ENCODE results near the gene MTNR1A. TPM values are rescaled to one million over a fixed set of nuclear protein-coding genes. Genes with fewer than 3 reads are reported as not detected.
A peak's percentile ranks its signal among the peaks of the same experiment; 100 is the strongest.

MTNR1A gene
- total RNA-seq, 1 donor from 2014 or later, result not detected

DNA sequence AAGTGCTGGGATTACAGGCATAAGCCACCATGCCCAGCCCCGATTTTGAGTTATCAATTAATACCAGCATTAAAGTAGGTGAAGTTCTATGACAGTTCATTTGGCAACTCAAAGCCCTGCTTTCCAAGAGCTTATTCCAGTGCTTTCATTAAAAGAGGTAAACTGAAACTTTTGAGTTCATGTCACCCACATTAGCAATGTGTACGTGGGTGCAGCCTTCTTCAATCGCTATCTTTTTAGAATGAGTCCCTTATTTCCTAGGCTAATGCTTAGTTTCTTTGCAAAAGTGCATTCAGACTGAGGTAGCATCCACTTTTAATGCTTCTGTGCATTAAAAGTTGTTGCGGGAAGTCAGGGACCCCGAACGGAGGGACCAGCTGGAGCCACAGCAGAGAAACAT is 26.1 kb upstream of the MTNR1A start:
- intact Hi-C loops (cut with micrococcal nuclease), result no loop called here
- peaks cover 16% of the 10 kb centered on the region for H3K9me3 ChIP-seq (replicated peaks)
- DNase-seq, result no peak
- H3K27ac ChIP-seq (replicated peaks), result no peak overlapping the region
- no peak overlapping the region for H3K4me3 ChIP-seq
- peaks cover 15% of the 10 kb centered on the region for H3K4me1 ChIP-seq
- TF ChIP-seq, protein P1, sequence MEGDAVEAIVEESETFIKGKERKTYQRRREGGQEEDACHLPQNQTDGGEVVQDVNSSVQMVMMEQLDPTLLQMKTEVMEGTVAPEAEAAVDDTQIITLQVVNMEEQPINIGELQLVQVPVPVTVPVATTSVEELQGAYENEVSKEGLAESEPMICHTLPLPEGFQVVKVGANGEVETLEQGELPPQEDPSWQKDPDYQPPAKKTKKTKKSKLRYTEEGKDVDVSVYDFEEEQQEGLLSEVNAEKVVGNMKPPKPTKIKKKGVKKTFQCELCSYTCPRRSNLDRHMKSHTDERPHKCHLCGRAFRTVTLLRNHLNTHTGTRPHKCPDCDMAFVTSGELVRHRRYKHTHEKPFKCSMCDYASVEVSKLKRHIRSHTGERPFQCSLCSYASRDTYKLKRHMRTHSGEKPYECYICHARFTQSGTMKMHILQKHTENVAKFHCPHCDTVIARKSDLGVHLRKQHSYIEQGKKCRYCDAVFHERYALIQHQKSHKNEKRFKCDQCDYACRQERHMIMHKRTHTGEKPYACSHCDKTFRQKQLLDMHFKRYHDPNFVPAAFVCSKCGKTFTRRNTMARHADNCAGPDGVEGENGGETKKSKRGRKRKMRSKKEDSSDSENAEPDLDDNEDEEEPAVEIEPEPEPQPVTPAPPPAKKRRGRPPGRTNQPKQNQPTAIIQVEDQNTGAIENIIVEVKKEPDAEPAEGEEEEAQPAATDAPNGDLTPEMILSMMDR (IDR thresholded peaks at IDR 0.05; ENCODE audit: borderline replicate concordance), result no peak
- H3K36me3 ChIP-seq, result peaks cover 7% of the 10 kb centered on the region
- no peaks in the 10 kb centered on the region for H3K27me3 ChIP-seq (ENCODE audit: low read depth)

DNA sequence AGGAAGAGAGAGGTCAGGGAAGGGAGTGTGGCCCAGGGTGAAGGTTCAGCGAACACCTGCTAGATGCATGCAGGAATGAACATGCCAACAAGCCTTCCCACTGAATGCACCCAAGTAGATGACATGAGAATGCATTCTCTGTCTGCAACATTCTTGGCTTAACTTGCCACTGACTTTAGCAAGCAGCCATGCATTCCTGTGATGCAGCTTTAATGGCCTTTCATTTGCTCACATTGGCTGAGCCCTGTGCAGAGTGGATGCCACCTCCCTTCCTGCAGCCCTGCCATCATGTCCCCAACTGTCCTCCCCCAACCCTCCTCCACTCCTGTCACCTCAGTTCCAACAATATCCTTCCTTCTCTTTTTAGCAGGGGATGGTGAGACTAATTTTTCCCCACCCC is 25.3 kb upstream of the MTNR1A start:
- peaks cover 7% of the 10 kb centered on the region for H3K4me1 ChIP-seq
- TF ChIP-seq, protein P1 (IDR thresholded peaks at IDR 0.05; ENCODE audit: borderline replicate concordance), result no peak
- DNase-seq, result no peak
- peaks cover 7% of the 10 kb centered on the region for H3K36me3 ChIP-seq
- peaks cover 16% of the 10 kb centered on the region for H3K9me3 ChIP-seq (replicated peaks)
- no peak overlapping the region for H3K4me3 ChIP-seq
- H3K27me3 ChIP-seq (ENCODE audit: low read depth), result no peaks in the 10 kb centered on the region
- intact Hi-C loops (cut with micrococcal nuclease), result no loop called here
- no peak overlapping the region for H3K27ac ChIP-seq (replicated peaks)

DNA sequence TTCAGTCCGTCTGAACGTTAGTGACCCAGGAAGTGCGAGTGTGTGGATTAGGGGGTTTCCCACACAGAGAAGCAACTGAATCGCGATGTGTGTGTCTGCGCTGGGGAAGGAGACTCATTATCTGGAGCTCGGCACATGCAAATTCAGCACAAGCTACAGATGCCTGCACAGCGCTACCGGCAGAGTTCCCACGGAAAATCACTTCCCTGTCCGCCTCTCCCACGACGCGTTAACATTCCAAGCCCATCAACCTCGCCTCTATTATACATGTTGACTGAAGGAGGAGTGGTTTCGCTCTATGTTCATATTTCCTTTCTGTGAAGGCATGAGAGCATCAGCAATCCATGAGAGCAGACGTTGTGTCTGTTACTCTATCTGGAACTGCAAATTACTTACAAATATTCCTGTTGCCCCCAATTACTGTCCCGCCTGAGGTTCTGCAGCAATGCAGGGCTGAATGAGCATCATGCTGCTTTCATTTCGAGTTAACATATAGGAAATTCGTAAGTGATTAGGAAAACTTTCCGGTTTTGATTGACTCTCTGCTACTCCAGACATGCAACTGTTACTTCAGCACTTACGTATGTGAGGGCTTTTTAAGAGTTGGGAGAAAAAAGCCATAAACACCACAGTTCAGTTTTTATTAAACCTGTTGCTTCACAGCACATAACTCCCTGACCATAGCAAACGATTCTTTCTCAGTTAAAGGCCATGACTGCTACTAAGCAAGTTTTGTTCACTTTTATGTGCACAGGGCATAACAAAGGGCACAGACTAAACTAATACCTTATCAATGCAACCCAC is 15.0 kb upstream of the MTNR1A start:
- intact Hi-C loops (cut with micrococcal nuclease), result no loop called here
- Histone ChIP-seq H3K27me3 (ENCODE audit: low read depth) (peaks cover 71% of the 10 kb centered on the region), H3K9me3 (replicated peaks) (no peaks in the 10 kb centered on the region), H3K4me1 (no peaks in the 10 kb centered on the region), H3K4me3 (peak overlapping the region; percentile 43), H3K27ac (replicated peaks) (no peak overlapping the region), H3K36me3 (no peaks in the 10 kb centered on the region)
- no peak for DNase-seq
- TF ChIP-seq, protein P1 (IDR thresholded peaks at IDR 0.05; ENCODE audit: borderline replicate concordance), result no peak

DNA sequence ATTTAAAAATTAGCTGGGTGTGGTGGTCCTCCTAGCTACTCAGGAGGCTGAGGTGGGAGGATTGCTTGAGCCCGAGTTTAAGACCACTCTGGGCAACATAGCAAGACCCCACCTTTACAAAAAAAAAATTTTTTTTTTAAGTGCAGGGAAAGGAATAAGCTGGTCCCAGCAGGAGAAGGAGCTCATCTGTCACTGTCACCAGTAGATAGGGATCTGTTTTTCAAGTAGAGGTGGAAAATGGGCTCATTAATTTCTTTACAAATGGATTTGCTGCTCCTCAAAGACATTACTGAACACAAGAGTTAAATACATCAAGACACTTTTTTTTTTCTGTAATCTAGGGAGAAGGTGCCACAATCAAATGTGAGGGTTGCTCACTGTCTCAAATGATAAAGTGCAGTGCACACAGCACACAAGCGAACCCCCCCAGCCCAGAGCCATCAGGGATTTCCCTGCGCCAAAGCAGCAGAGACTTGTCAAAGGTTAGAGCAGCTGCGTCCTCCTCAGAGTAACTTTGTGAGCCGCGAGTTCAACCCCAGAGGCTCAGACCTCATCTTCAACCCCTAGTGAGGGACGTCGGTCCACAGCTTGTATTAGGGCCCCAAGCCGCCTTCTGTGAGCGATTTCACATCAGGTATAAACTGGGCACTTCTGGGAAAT is 14.3 kb upstream of the MTNR1A start:
- no peak for DNase-seq
- intact Hi-C loops (cut with micrococcal nuclease), result no loop called here
- no peak overlapping the region for H3K27ac ChIP-seq (replicated peaks)
- TF ChIP-seq, protein P1 (IDR thresholded peaks at IDR 0.05; ENCODE audit: borderline replicate concordance), result no peak
- H3K27me3 ChIP-seq (ENCODE audit: low read depth), result peaks cover 78% of the 10 kb centered on the region
- H3K36me3 ChIP-seq, result no peaks in the 10 kb centered on the region
- peak overlapping the region; percentile 43 for H3K4me3 ChIP-seq
- H3K9me3 ChIP-seq (replicated peaks), result no peaks in the 10 kb centered on the region
- no peaks in the 10 kb centered on the region for H3K4me1 ChIP-seq

DNA sequence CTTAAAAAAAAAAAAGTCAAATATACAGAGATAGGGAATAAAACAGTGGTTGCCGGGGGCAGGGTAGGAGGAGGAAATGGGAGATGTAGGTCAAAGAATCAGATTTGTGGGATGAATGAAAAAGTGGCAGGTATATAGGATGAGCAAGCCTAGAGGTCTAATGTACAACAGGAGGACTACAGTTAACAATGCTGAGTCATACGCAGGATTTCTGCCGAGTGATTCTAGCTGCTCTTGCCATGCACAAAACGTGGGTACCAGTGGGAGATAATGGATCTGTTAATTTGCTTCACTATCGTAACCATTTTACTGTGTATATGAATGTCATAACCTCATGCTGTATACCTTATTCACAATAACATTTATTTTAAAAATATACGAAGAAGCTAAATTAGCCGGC is 10.7 kb upstream of the MTNR1A start:
- no peak for DNase-seq
- no peak overlapping the region for H3K27ac ChIP-seq (replicated peaks)
- H3K9me3 ChIP-seq (replicated peaks), result no peaks in the 10 kb centered on the region
- peaks cover 57% of the 10 kb centered on the region for H3K27me3 ChIP-seq (ENCODE audit: low read depth)
- no peaks in the 10 kb centered on the region for H3K36me3 ChIP-seq
- H3K4me1 ChIP-seq, result no peaks in the 10 kb centered on the region
- intact Hi-C loops (cut with micrococcal nuclease), result no loop called here
- H3K4me3 ChIP-seq, result no peak overlapping the region
- TF ChIP-seq, protein P1 (IDR thresholded peaks at IDR 0.05; ENCODE audit: borderline replicate concordance), result no peak

All from left ventricle myocardium inferior (tissue), 1 donor.